HepG2 (cell line): Measurements from ENCODE around the gene RGP1. TPM values are rescaled to one million over a fixed set of nuclear protein-coding genes. Genes with fewer than 3 reads are reported as not detected.

Experiments
- CCAR2 ChIP-seq: fragments of 200-400 bp; formaldehyde crosslinking; optimal IDR thresholded peaks from 2 replicates; pipeline ENCODE3; 2018; ENCODE audit warnings: low read depth, mild to moderate bottlenecking, low read length, moderate library complexity
- CHCHD3 ChIP-seq: sonication (generic); formaldehyde crosslinking; IDR thresholded peaks from 2 replicates; pipeline ENCODE4 v1.8.0; 2022; ENCODE audit warnings: mild to moderate bottlenecking, missing genetic modification reagents, moderate library complexity
- FOXO4 ChIP-seq: sonication (generic); formaldehyde crosslinking; conservative IDR thresholded peaks from 2 replicates; pipeline ENCODE4 v1.8.1; 2023; ENCODE audit warnings: missing genetic modification reagents
- GFI1 ChIP-seq: sonication (generic); formaldehyde crosslinking; IDR thresholded peaks from 2 replicates; pipeline ENCODE4 v1.5.0; 2020; ENCODE audit warnings: missing genetic modification reagents, mild to moderate bottlenecking, borderline replicate concordance
- MEIS2 ChIP-seq: sonication (generic); formaldehyde crosslinking; IDR thresholded peaks from 2 replicates; pipeline ENCODE4 v1.9.0; 2021; ENCODE audit warnings: mild to moderate bottlenecking, missing genetic modification reagents
- NFKB2 ChIP-seq: sonication (generic); formaldehyde crosslinking; IDR thresholded peaks from 2 replicates; pipeline ENCODE4 v1.4.0; 2020; ENCODE audit warnings: missing genetic modification reagents, borderline replicate concordance
- NFRKB ChIP-seq: fragments of 450-650 bp; IDR thresholded peaks from 2 replicates; pipeline ENCODE4 v1.6.1; 2017
- NPAS2 ChIP-seq: sonication (generic); formaldehyde crosslinking; IDR thresholded peaks from 2 replicates; pipeline ENCODE4 v1.8.0; 2022; ENCODE audit warnings: mild to moderate bottlenecking, missing genetic modification reagents, borderline replicate concordance
- PHF21A ChIP-seq: sonication (generic); formaldehyde crosslinking; IDR thresholded peaks from 2 replicates; pipeline ENCODE4 v1.5.0; 2020; ENCODE audit warnings: mild to moderate bottlenecking, missing genetic modification reagents
- RBM39 ChIP-seq: fragments of 200-400 bp; formaldehyde crosslinking; IDR thresholded peaks from one replicate; pipeline ENCODE4 v1.6.1; 2018; ENCODE audit warnings: antibody characterized with exemption, mild to moderate bottlenecking, low read depth, low read length; ENCODE audit not compliant: poor library complexity, severe bottlenecking
- RCOR2 ChIP-seq: IDR thresholded peaks from 2 replicates; pipeline ENCODE4 v1.6.1; 2016; ENCODE audit warnings: missing biosample characterization, missing genetic modification reagents
- RFX5 ChIP-seq: IDR thresholded peaks from 2 replicates; pipeline ENCODE4 v1.6.1; 2011; ENCODE audit warnings: low read depth, low read length, improper control_type of control experiment
- SMAD9 ChIP-seq: sonication (generic); formaldehyde crosslinking; IDR thresholded peaks from 2 replicates; pipeline ENCODE4 v1.5.1; 2020; ENCODE audit warnings: mild to moderate bottlenecking, missing genetic modification reagents
- SMC3 ChIP-seq: IDR thresholded peaks from 2 replicates; pipeline ENCODE4 v1.6.1; 2011; ENCODE audit warnings: low read length, improper control_type of control experiment
- SYNCRIP ChIP-seq: fragments of 200-400 bp; formaldehyde crosslinking; IDR thresholded peaks from 2 replicates; pipeline ENCODE4 v1.6.1; 2018; ENCODE audit warnings: mild to moderate bottlenecking, low read depth, low read length; ENCODE audit not compliant: insufficient read depth
- TOPORS ChIP-seq: sonication (generic); formaldehyde crosslinking; IDR thresholded peaks from 2 replicates; pipeline ENCODE4 v1.8.0; 2023; ENCODE audit warnings: mild to moderate bottlenecking, missing genetic modification reagents
- TP53 ChIP-seq: sonication (generic); formaldehyde crosslinking; conservative IDR thresholded peaks from 2 replicates; pipeline ENCODE4 v1.4.0; 2020; ENCODE audit warnings: missing genetic modification reagents
- ZNF232 ChIP-seq: sonication (generic); formaldehyde crosslinking; IDR thresholded peaks from 2 replicates; pipeline ENCODE4 v1.4.0; 2020; ENCODE audit warnings: missing genetic modification reagents, borderline replicate concordance
- ZNF317 ChIP-seq: sonication (generic); formaldehyde crosslinking; IDR thresholded peaks from 2 replicates; pipeline ENCODE4 v1.5.0; 2020; ENCODE audit warnings: mild to moderate bottlenecking, missing genetic modification reagents
- ZNF367 ChIP-seq: sonication (generic); formaldehyde crosslinking; IDR thresholded peaks from 2 replicates; pipeline ENCODE4 v1.4.0; 2020; ENCODE audit warnings: missing genetic modification reagents, borderline replicate concordance
- ZNF451 ChIP-seq: sonication (generic); formaldehyde crosslinking; IDR thresholded peaks from 2 replicates; pipeline ENCODE4 v1.5.0; 2020; ENCODE audit warnings: mild to moderate bottlenecking, missing genetic modification reagents
- ZNF577 ChIP-seq: sonication (generic); formaldehyde crosslinking; IDR thresholded peaks from 2 replicates; pipeline ENCODE4 v1.4.0; 2020; ENCODE audit warnings: mild to moderate bottlenecking, low read depth, missing genetic modification reagents, borderline replicate concordance
- ZNF619 ChIP-seq: sonication (generic); formaldehyde crosslinking; IDR thresholded peaks from 2 replicates; pipeline ENCODE4 v1.4.0; 2020; ENCODE audit warnings: mild to moderate bottlenecking, missing genetic modification reagents
- ZNF670 ChIP-seq: sonication (generic); formaldehyde crosslinking; IDR thresholded peaks from 2 replicates; pipeline ENCODE4 v1.8.0; 2022; ENCODE audit warnings: mild to moderate bottlenecking, missing genetic modification reagents, borderline replicate concordance
- ZNF674 ChIP-seq: sonication (generic); formaldehyde crosslinking; IDR thresholded peaks from 2 replicates; pipeline ENCODE4 v1.5.0; 2020; ENCODE audit warnings: low read depth, mild to moderate bottlenecking, missing genetic modification reagents
- ZSCAN12 ChIP-seq: sonication (generic); formaldehyde crosslinking; IDR thresholded peaks from 2 replicates; pipeline ENCODE4 v1.9.0; 2021; ENCODE audit warnings: mild to moderate bottlenecking, missing genetic modification reagents
- ZSCAN20 ChIP-seq: sonication (generic); formaldehyde crosslinking; IDR thresholded peaks from 2 replicates; pipeline ENCODE4 v1.4.0; 2020; ENCODE audit warnings: missing genetic modification reagents, mild to moderate bottlenecking, borderline replicate concordance
- ZSCAN30 ChIP-seq: sonication (generic); formaldehyde crosslinking; IDR thresholded peaks from 2 replicates; pipeline ENCODE4 v1.5.0; 2020; ENCODE audit warnings: mild to moderate bottlenecking, missing genetic modification reagents
- polyA plus RNA-seq, 8 experiments: library from polyadenylated mRNA; depleted of rRNA in 3 of 8; stranded (reverse) in 7 of 8; unstranded in 1 of 8; fragments of >200 nt; fragmentation: Illumina TruSeq in 4 of 8; extraction: Trizol in 4 of 8; gene quantifications; 2 replicates each; pipeline versions ENCODE4 v1.2.1 to v1.2.3, GENCODE V29; 2011 to 2016; ENCODE audit warnings: low read depth in 4 of 8, missing spikeins in 1 of 8, mixed read lengths in 1 of 8; ENCODE audit not compliant: insufficient read depth in 1 of 8
- total RNA-seq, 5 experiments: library from RNA; depleted of rRNA; stranded (reverse); fragments of >200 nt; fragmentation: Illumina TruSeq; extraction: Trizol; gene quantifications; 2 replicates each; pipeline ENCODE4 v1.2.3, GENCODE V29; 2016; ENCODE audit warnings: low read depth in 1 of 5
- TF ChIP-seq, protein P1 (sequence below): sonication (generic); formaldehyde crosslinking; IDR thresholded peaks from 2 replicates; pipeline ENCODE4 v1.4.0; 2020; ENCODE audit warnings: missing genetic modification reagents, mild to moderate bottlenecking, borderline replicate concordance

RGP1 gene
- total and polyA plus RNA-seq, 2 of the 13 experiments (the other 11 are each of a cell fraction or from before 2014, with no cell fraction given): 12.7 to 21.0 TPM

- no peak for TF ChIP-seq RFX5
- no peak for TF ChIP-seq ZSCAN20 (CRISPR knock-in tag)
- no peak for TF ChIP-seq ZNF619 (CRISPR knock-in tag)
- no peak for TF ChIP-seq ZNF367 (CRISPR knock-in tag)
- TF ChIP-seq PHF21A (CRISPR knock-in tag): no peak
- no peak for TF ChIP-seq SMC3
- no peak for TF ChIP-seq ZNF232 (CRISPR knock-in tag)
- TF ChIP-seq RBM39: no peak
- TF ChIP-seq RCOR2 (CRISPR knock-in tag): no peak
- no peak for TF ChIP-seq ZNF577
- TF ChIP-seq ZNF451 (CRISPR knock-in tag): no peak
- no peak for TF ChIP-seq ZSCAN30 (CRISPR knock-in tag)
- TF ChIP-seq SYNCRIP: no peak
- TF ChIP-seq CCAR2: no peak
- no peak for TF ChIP-seq GFI1 (CRISPR knock-in tag)
- TF ChIP-seq ZNF670 (CRISPR knock-in tag): no peak
- TF ChIP-seq ZNF674 (CRISPR knock-in tag): no peak
- TF ChIP-seq NFKB2 (CRISPR knock-in tag): no peak
- TF ChIP-seq CHCHD3 (CRISPR knock-in tag): no peak
- no peak for TF ChIP-seq TP53 (CRISPR knock-in tag)
- TF ChIP-seq MEIS2 (CRISPR knock-in tag): no peak
- no peak for TF ChIP-seq NPAS2 (CRISPR knock-in tag)
- no peak for TF ChIP-seq ZSCAN12 (CRISPR knock-in tag)
- TF ChIP-seq NFRKB: no peak
- TF ChIP-seq ZNF317 (CRISPR knock-in tag): no peak
- TF ChIP-seq TOPORS: no peak
- TF ChIP-seq SMAD9 (CRISPR knock-in tag): no peak
- TF ChIP-seq, protein P1, sequence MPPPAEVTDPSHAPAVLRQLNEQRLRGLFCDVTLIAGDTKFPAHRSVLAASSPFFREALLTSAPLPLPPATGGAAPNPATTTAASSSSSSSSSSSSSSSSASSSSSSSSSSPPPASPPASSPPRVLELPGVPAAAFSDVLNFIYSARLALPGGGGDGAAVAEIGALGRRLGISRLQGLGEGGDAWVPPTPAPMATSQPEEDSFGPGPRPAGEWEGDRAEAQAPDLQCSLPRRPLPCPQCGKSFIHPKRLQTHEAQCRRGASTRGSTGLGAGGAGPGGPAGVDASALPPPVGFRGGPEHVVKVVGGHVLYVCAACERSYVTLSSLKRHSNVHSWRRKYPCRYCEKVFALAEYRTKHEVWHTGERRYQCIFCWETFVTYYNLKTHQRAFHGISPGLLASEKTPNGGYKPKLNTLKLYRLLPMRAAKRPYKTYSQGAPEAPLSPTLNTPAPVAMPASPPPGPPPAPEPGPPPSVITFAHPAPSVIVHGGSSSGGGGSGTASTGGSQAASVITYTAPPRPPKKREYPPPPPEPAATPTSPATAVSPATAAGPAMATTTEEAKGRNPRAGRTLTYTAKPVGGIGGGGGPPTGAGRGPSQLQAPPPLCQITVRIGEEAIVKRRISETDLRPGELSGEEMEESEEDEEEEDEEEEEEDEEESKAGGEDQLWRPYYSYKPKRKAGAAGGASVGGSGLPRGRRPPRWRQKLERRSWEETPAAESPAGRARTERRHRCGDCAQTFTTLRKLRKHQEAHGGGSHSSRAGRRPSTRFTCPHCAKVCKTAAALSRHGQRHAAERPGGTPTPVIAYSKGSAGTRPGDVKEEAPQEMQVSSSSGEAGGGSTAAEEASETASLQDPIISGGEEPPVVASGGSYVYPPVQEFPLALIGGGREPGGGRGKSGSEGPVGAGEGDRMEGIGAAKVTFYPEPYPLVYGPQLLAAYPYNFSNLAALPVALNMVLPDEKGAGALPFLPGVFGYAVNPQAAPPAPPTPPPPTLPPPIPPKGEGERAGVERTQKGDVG (CRISPR knock-in tag): no peak
- no peak for TF ChIP-seq FOXO4 (CRISPR knock-in tag)
Observed at GRCh38 chr9:35731415-35732184, 17.5 kb upstream of the RGP1 start (continued).
